ENCODE measurements around the gene PDE9A.

PDE9A gene

DNA sequence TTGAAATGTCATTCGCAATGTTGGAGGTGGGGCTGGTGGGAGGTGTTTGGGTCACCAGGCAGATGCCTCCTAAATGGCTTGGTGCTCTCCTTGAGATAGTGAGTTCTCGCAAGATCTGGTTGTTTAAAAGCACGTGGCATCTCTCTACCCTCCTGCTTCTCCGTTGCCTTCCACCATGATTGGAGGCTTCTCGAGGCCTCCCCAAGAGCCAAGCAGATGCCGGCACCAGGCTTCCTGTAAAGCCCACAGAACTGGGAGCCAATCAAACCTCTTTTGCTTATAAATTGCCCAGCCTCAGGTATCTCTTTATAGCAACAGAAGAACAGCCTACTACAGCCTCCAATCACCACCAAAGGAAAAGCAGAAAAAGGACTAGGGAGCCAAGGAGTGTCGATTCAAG lies 80.5 kb downstream of the PDE9A start:
- DNase-seq (ENCODE audit: low spot score), result no peak
- TF ChIP-seq, protein P1, sequence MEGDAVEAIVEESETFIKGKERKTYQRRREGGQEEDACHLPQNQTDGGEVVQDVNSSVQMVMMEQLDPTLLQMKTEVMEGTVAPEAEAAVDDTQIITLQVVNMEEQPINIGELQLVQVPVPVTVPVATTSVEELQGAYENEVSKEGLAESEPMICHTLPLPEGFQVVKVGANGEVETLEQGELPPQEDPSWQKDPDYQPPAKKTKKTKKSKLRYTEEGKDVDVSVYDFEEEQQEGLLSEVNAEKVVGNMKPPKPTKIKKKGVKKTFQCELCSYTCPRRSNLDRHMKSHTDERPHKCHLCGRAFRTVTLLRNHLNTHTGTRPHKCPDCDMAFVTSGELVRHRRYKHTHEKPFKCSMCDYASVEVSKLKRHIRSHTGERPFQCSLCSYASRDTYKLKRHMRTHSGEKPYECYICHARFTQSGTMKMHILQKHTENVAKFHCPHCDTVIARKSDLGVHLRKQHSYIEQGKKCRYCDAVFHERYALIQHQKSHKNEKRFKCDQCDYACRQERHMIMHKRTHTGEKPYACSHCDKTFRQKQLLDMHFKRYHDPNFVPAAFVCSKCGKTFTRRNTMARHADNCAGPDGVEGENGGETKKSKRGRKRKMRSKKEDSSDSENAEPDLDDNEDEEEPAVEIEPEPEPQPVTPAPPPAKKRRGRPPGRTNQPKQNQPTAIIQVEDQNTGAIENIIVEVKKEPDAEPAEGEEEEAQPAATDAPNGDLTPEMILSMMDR (IDR thresholded peaks at IDR 0.05; ENCODE audit: extremely low read depth, missing control alignments), result no peak

DNA sequence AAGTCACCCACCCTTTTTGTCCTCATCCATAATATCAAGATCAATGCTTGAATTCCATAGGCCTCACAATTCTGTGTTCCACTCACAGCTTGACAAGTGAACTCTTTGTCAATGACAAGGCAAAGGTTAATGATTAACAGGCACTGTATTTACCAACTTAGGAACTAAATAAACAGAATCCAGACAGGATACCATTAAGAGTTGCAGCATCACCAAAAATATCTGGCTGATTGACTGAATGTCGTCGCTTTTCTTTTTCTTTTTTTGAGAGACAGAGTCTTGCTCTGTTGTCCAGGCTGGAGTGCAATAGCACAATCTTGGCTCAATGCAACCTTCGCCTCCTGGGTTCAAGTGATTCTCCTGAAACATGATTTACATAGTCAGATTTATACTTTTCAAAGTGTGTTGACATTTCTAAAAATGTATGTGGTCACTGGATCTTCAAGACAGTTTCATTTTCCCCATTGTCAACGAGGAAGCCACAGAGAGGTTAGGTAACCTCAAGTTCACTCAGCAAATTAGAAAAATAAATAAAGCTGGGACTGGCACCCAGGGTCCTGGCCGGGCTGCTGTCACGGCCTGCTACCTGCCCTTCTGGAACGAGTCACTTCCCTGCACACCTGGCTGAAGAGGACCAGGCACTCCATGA lies 81.0 kb downstream of the PDE9A start:
- no peak for DNase-seq (ENCODE audit: low spot score)
- TF ChIP-seq, protein P1 (IDR thresholded peaks at IDR 0.05; ENCODE audit: extremely low read depth, missing control alignments), result no peak

DNA sequence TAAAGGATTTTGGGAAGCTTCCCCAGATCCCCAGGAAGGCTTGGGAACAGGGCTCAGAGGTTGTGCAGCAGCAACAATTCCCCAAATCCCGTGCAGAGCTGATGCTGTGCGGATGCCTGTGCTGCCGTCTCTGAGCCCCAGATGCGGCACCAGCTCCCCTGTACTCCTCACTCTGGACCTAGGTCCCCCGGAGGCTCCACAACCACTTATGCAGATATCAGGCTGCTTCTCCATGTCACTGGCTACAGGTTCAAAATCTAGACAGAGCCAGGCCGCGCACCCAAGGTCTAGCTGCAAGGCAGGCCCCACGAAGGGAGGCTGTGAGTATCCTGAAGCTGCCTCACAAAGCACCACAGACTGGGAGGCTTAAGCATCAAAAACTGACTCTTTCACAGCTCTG lies 81.6 kb downstream of the PDE9A start:
- DNase-seq (ENCODE audit: low spot score), result no peak
- TF ChIP-seq, protein P1 (IDR thresholded peaks at IDR 0.05; ENCODE audit: extremely low read depth, missing control alignments), result no peak

DNA sequence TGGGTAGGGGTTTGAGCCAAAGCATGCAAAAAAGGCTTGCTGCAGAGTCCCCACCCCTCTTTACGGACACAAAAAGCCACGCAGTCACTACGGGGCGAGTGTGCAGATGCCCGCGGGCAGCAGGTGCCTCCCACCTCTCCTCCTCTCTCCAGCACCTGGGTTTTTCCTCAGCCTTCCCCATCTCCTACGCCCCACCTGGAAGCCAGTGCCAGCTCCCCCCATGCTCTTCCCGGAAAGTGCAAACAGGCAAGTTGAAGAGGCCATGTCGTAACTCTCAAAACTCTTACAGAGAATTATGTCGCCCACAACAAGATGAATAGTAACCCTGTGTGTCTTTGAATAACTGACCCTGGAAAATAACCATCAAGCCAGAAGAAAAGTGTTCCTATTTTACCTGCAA lies 82.5 kb downstream of the PDE9A start:
- TF ChIP-seq, protein P1 (IDR thresholded peaks at IDR 0.05; ENCODE audit: extremely low read depth, missing control alignments), result no peak
- DNase-seq (ENCODE audit: low spot score), result no peak

DNA sequence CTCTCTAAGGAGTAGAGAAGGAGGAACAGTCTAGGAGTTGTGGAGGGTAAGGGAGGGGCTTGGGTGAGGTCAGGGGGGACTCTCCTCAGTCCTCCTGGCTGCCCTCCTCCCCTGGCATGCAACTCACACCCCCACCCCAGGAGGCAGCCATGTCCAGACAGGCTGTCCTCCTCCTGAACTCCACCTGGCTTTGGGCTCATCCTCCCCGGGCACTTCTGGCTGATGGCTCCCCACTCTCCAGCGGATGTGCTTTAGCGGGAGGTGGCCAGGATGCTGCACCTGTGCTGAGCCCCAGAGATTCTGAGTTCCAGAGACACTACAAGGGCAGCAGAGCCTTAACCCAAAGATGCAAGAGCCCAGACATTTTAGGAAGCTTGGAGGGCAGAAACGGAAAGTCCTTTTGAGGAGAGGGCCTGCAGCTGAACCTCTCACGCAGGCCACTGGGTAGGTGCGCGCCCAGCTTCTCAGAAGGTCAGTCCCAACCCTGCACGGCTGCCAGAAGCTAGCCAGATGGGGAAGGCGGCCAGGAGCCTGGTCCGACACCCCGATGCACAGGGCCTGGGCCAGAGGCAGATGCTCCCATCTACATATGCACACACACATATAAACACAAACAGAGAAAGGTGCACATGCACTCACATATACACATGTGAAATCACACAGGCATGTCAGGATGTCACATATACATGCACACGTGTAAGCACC lies 83.4 kb downstream of the PDE9A start:
- no peak for DNase-seq (ENCODE audit: low spot score)
- TF ChIP-seq, protein P1 (IDR thresholded peaks at IDR 0.05; ENCODE audit: extremely low read depth, missing control alignments), result no peak

DNA sequence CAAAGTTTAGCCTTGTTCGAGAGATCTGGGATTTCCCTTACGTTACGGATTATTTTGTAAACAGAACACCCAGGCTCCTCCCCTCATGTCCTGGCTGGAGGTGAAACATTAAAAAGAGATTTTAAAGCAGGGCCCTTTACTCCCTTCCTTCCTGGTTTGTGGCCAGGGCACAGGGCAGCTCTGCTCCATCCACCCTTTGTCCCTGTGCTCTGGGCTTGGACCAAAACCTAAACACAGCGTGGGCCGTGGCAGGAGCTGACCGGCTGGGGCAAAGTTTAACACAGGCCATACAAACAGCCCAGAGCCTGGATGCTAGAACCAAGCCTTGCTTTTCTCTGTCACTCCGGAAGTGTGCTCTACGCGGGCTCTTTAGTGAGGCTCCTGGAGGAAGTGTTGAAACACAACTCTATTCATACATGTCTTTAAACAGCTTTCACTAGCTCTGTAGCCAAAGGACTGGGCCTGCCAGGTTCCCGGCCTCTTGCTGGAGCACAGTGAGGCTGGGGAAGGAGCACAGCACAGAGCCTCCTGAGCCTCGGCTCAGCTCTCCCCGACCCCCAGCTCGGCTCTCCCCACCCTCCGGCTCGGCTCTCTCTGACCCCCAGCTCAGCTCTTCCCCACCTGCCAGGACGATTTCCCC lies 84.7 kb downstream of the PDE9A start:
- no peak for DNase-seq (ENCODE audit: low spot score)
- TF ChIP-seq, protein P1 (IDR thresholded peaks at IDR 0.05; ENCODE audit: extremely low read depth, missing control alignments), result no peak
